Astrocyte of the spinal cord (primary cell): Measurements from ENCODE around the gene GNA12.
A peak's percentile ranks its signal among the peaks of the same experiment; 100 is the strongest.

Experiments
- DNase-seq: peaks from one replicate; pipeline ENCODE4 v3.0.0; 2011; ENCODE audit warnings: low read depth, low spot score
- H3K4me3 ChIP-seq: 2 replicates; pipeline ENCODE4 v1.5.1; 2011; ENCODE audit warnings: low read depth, mild to moderate bottlenecking, low read length, moderate library complexity
- in situ Hi-C: cut with HindIII; loops from 2 replicates; pipeline ENCODE4 v1.10.0; 2017; ENCODE audit warnings: low sequenced_read_pairs
- TF ChIP-seq, protein P1 (sequence below): IDR thresholded peaks from 2 replicates; pipeline ENCODE4 v1.5.1; 2012; ENCODE audit warnings: low read depth, mild to moderate bottlenecking, low read length, inconsistent platforms

GNA12 gene

DNA sequence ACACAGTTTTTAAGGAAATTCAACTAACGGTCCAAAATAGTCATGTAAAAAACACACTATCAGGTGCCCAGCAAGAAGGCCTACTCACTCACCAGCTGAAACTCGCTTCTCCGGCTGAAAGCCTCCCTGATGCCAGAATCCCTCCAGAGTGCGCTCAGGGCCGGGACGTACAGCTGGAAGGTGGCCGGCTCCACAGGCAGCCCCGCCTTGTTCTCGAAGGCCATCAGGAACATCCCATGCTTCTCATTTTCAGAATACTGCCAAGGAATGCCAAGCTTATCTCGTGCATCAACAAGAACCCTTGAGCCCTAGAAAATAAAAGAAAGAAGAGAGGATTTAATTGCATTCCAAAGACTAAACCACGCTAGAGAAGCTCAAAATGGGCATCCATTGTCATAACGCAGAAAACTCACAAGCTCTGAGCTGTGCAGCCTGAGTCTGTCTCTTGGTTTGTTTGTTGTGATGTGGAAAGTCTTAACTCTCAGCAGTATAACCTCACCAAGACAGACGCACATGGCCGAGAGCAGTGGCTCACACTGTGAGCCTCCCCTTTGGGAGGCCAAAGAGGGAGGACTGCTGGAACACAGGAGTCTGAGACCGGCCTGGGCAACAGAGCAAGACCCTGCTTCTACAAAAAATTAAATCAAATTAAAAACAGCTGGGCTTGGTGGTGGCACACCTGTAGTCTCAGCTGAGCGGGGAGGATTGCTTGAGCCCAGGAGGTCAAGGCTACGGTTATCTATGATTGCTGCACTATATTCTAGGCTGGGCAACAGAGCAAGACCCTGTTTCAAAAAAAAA lies 49.1 kb downstream of the GNA12 start:
- DNase-seq, result no peak
- no peak overlapping the region for H3K4me3 ChIP-seq
- in situ Hi-C loops, result no loop called here
- TF ChIP-seq, protein P1, sequence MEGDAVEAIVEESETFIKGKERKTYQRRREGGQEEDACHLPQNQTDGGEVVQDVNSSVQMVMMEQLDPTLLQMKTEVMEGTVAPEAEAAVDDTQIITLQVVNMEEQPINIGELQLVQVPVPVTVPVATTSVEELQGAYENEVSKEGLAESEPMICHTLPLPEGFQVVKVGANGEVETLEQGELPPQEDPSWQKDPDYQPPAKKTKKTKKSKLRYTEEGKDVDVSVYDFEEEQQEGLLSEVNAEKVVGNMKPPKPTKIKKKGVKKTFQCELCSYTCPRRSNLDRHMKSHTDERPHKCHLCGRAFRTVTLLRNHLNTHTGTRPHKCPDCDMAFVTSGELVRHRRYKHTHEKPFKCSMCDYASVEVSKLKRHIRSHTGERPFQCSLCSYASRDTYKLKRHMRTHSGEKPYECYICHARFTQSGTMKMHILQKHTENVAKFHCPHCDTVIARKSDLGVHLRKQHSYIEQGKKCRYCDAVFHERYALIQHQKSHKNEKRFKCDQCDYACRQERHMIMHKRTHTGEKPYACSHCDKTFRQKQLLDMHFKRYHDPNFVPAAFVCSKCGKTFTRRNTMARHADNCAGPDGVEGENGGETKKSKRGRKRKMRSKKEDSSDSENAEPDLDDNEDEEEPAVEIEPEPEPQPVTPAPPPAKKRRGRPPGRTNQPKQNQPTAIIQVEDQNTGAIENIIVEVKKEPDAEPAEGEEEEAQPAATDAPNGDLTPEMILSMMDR, result no peak

DNA sequence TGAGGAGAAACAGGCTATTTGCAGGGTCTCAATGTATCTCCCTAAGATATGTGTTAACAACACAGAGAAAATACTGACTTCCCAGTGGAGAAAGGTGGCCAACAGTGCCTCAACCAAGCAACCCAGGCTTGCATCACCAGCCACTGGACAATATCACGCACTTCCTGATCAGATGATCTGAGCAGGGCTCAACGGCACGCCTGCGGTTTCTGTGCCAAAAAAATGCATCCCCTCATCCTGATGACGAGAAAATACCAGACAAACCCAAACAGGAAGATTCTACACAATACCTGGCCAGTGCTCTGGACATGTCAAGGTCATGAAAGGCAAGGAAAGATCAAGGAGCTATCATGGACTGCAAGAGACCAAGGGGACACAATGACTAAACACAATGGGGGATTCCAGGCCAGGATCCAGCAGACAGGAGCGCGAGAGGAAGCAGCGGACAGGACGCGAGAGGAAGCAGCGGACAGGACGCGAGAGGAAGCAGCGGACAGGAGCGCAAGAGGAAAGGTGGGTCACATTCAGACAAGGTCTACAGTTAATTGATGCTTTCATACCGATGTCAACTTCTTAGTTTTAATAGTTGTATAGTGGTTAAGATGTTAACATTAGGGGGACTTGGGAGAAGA lies 51.1 kb downstream of the GNA12 start:
- TF ChIP-seq, protein P1, result no peak
- no peak for DNase-seq
- in situ Hi-C loops, result no loop called here
- no peak overlapping the region for H3K4me3 ChIP-seq

DNA sequence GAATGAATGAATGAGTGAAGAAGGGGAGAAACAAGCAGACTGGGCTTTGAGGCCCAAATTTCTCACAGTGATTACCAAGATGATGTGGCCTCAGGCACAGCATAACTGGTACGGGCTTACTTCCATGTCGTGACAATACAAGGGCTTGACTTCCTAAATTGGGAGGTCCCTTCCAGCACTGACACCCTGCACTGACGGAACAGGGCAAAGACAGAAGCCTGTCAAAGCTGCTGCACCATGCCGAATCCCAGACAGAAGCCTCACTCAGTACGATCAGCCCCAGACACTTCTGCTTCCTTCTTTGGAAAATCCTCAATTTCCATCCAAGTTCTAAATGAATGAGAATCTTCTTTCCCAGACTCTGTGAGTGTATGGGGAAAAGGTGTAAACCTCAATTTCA lies 51.9 kb downstream of the GNA12 start:
- DNase-seq, result no peak
- TF ChIP-seq, protein P1, result no peak
- in situ Hi-C loops, result no loop called here
- H3K4me3 ChIP-seq, result no peak overlapping the region

DNA sequence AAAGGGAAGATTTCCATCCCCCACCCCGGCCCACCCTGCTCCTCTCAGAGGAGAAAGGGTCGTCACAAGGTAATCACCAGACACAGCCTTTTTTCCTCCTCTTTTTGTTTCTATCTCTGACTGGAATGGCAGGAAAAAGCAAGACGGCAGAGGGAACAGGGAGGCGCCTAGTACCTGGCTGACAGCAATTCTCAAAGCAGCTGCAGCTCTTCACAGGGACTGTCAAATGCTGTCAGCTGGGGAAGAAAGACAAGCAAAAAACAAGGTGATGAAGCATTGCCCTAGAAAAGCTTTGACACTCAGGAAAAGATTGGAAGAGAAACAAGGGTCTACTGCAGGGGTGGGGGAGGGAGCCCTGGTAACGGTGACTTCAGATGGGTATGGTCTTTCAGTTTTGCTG lies 52.7 kb downstream of the GNA12 start:
- TF ChIP-seq, protein P1, result no peak
- no peak for DNase-seq
- in situ Hi-C loops, result no loop called here
- H3K4me3 ChIP-seq, result no peak overlapping the region

DNA sequence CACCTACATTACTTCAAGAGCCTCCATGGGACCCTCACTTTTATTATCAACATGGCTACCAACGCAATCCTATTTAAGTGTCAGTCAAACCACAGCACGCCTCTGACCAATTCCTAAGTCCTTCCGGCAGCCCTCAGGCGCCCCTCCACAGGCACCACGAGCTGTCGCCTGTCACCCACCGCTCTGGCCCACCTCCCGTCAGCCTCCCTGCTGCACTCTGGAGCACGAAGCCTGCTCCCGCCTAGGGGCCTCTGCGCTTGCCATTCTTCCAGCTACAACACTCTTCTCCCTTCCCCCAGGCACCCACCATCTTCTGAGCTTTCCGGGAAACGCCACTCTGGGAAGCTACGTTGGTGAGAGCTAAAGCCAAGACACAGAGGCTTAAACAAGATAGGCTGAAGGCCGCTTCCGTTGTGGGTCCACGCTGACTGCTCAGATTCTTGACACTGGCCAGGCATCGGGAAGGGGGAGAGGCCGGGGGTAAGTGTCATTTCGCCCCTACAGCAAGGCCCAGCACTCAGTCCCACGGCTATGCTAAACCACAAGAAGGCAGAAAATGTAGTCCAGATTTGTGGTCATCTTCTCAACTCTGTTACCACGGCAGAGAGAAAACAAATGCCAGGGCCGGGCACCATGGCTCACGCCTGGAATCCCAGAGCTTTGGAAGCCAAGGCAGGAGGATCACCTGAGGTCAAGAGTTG lies 56.7 kb downstream of the GNA12 start:
- in situ Hi-C loops, result no loop called here
- TF ChIP-seq, protein P1, result no peak
- H3K4me3 ChIP-seq, result no peak overlapping the region
- peak; percentile 51 for DNase-seq

DNA sequence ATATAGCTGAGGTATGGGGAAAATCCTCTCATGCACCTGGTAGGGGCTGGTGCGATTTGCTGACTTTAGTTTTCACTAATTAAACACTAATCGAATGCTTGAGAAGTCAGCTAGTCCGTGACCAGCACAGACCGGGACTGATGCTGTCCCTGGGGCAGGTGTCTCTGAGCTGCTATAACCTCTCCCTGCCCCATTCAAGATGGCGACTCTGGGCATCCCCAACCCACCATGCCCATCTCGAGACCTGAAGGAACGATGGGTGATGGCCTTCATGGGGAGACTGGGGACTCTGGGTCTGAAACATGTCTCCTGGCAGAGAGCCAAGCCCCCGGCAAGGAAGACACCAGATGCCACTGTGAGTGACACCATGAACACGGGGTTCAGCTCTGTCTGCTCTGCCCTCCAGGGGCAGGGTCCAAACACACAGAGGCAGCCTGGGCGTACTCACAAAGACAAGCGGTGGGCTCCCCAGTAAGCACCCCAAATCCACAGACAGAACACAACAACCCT lies 57.4 kb downstream of the GNA12 start:
- in situ Hi-C loops, result no loop called here
- no peak for DNase-seq
- H3K4me3 ChIP-seq, result no peak overlapping the region
- TF ChIP-seq, protein P1, result no peak
